Activated naive CD8-positive, alpha-beta T cell treated with anti-CD3 and anti-CD28 coated beads for 36 hours (primary cell): Measurements from ENCODE around the gene FCRL5. TPM values are rescaled to one million over a fixed set of nuclear protein-coding genes. Genes with fewer than 3 reads are reported as not detected.

Experiments
- total RNA-seq, 2 experiments: library from RNA; stranded (reverse); gene quantifications; one replicate each; pipeline ENCODE4 v1.2.3, GENCODE V29; 2021

Gene FCRL5
- total RNA-seq, 2 experiments from 2014 or later = 0.31 to 0.32 TPM

Other genes starting within 250 kb of the FCRL5 start
- gene FCRL4, start 45.6 kb upstream of the FCRL5 start, total RNA-seq = not detected
- gene FCRL3, start 148.3 kb upstream of the FCRL5 start, total RNA-seq = 1 to 10 TPM in 1 of 2 experiments, under 1 TPM in 1; 0.99 to 1.0 TPM
- gene FCRL2, start 224.6 kb upstream of the FCRL5 start, total RNA-seq = under 1 TPM; 0.12 to 0.26 TPM